Loucy (cell line): Measurements from ENCODE around the gene BCAS4.

ENCODE experiments used
- H2AFZ ChIP-seq: fragments of 200-600 bp; sonication (generic); 2 replicates; pipeline ENCODE4 v1.6.0; 2016; ENCODE audit warnings: antibody characterized with exemption, mild to moderate bottlenecking, low read length, moderate library complexity
- H3F3A ChIP-seq: fragments of 200-600 bp; 2 replicates; pipeline ENCODE4 v1.6.0; 2016; ENCODE audit warnings: antibody characterized with exemption, low read depth, mild to moderate bottlenecking
- H3K27me3 ChIP-seq: fragments of 200-600 bp; sonication (generic); 2 replicates; pipeline ENCODE4 v1.6.1; 2014; ENCODE audit warnings: low read length, mild to moderate bottlenecking; ENCODE audit not compliant: insufficient read depth, poor library complexity, severe bottlenecking
- H3K36me3 ChIP-seq: fragments of 200-600 bp; sonication (generic); 2 replicates; pipeline ENCODE4 v1.6.1; 2016; ENCODE audit warnings: low read length; ENCODE audit not compliant: insufficient read depth
- H3K4me1 ChIP-seq: fragments of 200-600 bp; sonication (generic); 2 replicates; pipeline ENCODE4 v1.5.1; 2014; ENCODE audit warnings: low read length, mild to moderate bottlenecking; ENCODE audit not compliant: insufficient read depth, poor library complexity, severe bottlenecking
- H3K4me2 ChIP-seq: fragments of 200-600 bp; sonication (generic); 2 replicates; pipeline ENCODE4 v1.6.0; 2014; ENCODE audit warnings: antibody characterized with exemption, low read length, low read depth, mild to moderate bottlenecking; ENCODE audit not compliant: poor library complexity, severe bottlenecking
- H3K4me3 ChIP-seq: fragments of 200-600 bp; sonication (generic); 2 replicates; pipeline ENCODE4 v1.5.1; 2014; ENCODE audit warnings: low read length, mild to moderate bottlenecking, mixed read lengths; ENCODE audit not compliant: poor library complexity, severe bottlenecking
- H3K79me2 ChIP-seq: fragments of 200-600 bp; sonication (generic); 2 replicates; pipeline ENCODE4 v1.6.1; 2014; ENCODE audit warnings: low read length; ENCODE audit not compliant: insufficient read depth
- H3K9ac ChIP-seq: fragments of 200-600 bp; sonication (generic); 2 replicates; pipeline ENCODE4 v1.6.0; 2014; ENCODE audit warnings: mild to moderate bottlenecking, low read depth, low read length, moderate library complexity; ENCODE audit not compliant: poor library complexity, severe bottlenecking
- H3K9me2 ChIP-seq: fragments of 200-600 bp; sonication (generic); replicated peaks from 2 replicates; pipeline ENCODE4 v1.6.1; 2016; ENCODE audit warnings: low read depth, low read length, mixed read lengths
- H3K9me3 ChIP-seq: fragments of 200-600 bp; sonication (generic); 2 replicates; pipeline ENCODE4 v1.6.1; 2014; ENCODE audit warnings: mild to moderate bottlenecking, antibody characterized with exemption, low read length, low read depth; ENCODE audit not compliant: insufficient read depth
- H4K20me1 ChIP-seq: fragments of 200-600 bp; sonication (generic); 2 replicates; pipeline ENCODE4 v1.6.0; 2014; ENCODE audit warnings: antibody characterized with exemption, low read length, mild to moderate bottlenecking; ENCODE audit not compliant: insufficient read depth, poor library complexity, severe bottlenecking
- CTCF ChIP-seq: fragments of 200-600 bp; sonication (generic); conservative IDR thresholded peaks from 2 replicates; pipeline ENCODE4 v1.5.1; 2014; ENCODE audit warnings: mild to moderate bottlenecking, antibody characterized with exemption, low read length
- EZH2phosphoT487 ChIP-seq: fragments of 200-600 bp; IDR thresholded peaks from 2 replicates; pipeline ENCODE4 v1.6.1; 2018; ENCODE audit warnings: antibody characterized with exemption, mild to moderate bottlenecking, moderate library complexity, borderline replicate concordance

The BCAS4 gene

GRCh38 chr20:50758992-50759391 lies 35.9 kb upstream of the BCAS4 start:
- Histone ChIP-seq H3K36me3 (no peaks in the 10 kb centered on the region), H3K9me2 (no peaks in the 10 kb centered on the region), H3K4me3 (no peak overlapping the region), H3K9me3 (no peaks in the 10 kb centered on the region), H4K20me1 (no peaks in the 10 kb centered on the region), H3K79me2 (no peaks in the 10 kb centered on the region), H3K4me1 (no peaks in the 10 kb centered on the region), H3K9ac (no peak overlapping the region), H2AFZ (no peak overlapping the region), H3K4me2 (no peak overlapping the region), H3F3A (no peaks in the 10 kb centered on the region), H3K27me3 (no peaks in the 10 kb centered on the region)
- TF ChIP-seq EZH2phosphoT487 (no peak), CTCF (no peak)

DNA sequence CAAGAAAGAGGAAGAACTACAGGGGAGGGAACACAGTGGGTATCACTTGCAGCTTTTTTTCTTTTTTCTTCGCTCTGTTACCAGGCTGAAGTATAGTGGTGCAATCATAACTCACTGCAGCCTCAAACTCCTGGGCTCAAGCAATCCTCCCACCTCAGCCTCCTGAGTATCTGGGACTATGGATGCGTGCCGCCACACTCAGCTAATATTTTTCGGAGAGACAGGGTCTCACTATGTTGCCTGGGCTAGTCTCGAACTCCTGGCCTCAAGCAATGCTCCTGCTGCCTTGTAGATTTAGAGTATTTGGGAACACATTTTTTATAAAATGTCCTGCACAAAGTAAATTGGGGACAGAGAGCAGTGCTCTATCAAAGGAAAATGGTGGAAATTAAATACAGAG lies 35.2 kb upstream of the BCAS4 start:
- Histone ChIP-seq H3K36me3 (no peaks in the 10 kb centered on the region), H3K9ac (no peak overlapping the region), H4K20me1 (no peaks in the 10 kb centered on the region), H3K4me1 (no peaks in the 10 kb centered on the region), H3K27me3 (no peaks in the 10 kb centered on the region), H3K79me2 (no peaks in the 10 kb centered on the region), H3K9me3 (no peaks in the 10 kb centered on the region), H3K4me2 (no peak overlapping the region), H3F3A (no peaks in the 10 kb centered on the region), H3K4me3 (no peak overlapping the region), H3K9me2 (no peaks in the 10 kb centered on the region), H2AFZ (no peak overlapping the region)
- TF ChIP-seq CTCF, result no peak
- TF ChIP-seq EZH2phosphoT487, result no peak

DNA sequence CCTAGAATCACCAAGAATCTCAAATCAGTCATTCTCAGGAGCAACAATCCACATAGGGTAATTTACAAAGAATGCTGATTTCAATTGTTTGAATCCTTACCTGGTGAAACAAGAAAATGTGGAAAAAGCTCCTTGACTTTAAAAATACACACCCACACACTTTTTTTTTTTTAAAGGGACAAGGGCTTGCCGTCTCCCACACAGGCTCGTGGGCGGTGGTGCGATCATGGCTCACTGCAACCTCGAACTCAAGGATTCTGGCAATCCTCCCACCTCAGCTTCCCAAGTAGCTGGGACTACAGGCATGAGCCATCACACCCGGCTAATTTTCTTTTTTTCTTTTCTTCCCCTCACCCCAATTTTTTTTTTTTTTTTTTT lies 32.8 kb upstream of the BCAS4 start:
- H3K4me1 ChIP-seq, result no peaks in the 10 kb centered on the region
- H3K79me2 ChIP-seq, result no peaks in the 10 kb centered on the region
- no peaks in the 10 kb centered on the region for H3K36me3 ChIP-seq
- H3K9me2 ChIP-seq, result no peaks in the 10 kb centered on the region
- no peak overlapping the region for H3K9ac ChIP-seq
- TF ChIP-seq CTCF (no peak), EZH2phosphoT487 (no peak)
- no peaks in the 10 kb centered on the region for H3K9me3 ChIP-seq
- no peak overlapping the region for H2AFZ ChIP-seq
- H3F3A ChIP-seq, result no peaks in the 10 kb centered on the region
- H3K27me3 ChIP-seq, result no peaks in the 10 kb centered on the region
- no peak overlapping the region for H3K4me2 ChIP-seq
- H4K20me1 ChIP-seq, result no peaks in the 10 kb centered on the region
- H3K4me3 ChIP-seq, result peak overlapping the region; percentile 29
